Natural killer cell (primary cell): Measurements from ENCODE around the gene GTSE1. TPM values are rescaled to one million over a fixed set of nuclear protein-coding genes. Genes with fewer than 3 reads are reported as not detected.
"Not testable (repeated sequence)": the region's sequence is repeated elsewhere in the genome, so short reads cannot be mapped to it uniquely, and the experiment has no call there.

Experiments used
- ATAC-seq, 3 donors: fragments of 150-1000 bp in 2 of 3; fragments of 200-7000 bp in 1 of 3; cut with Tn5 transposase; 1 replicate in 1 of 3; 2 replicates in 2 of 3; pipeline ENCODE4 v1.10.0; 2021; ENCODE audit warnings: mild to moderate bottlenecking in 2 of 3, moderate library complexity in 2 of 3
- DNase-seq, 2 donors: peaks; one replicate each; pipeline versions ENCODE4 v3.0.0 to v3.0.0-alpha.2; 2013 to 2021; ENCODE audit warnings: mixed read lengths in 1 of 2
- H3K27ac ChIP-seq: one replicate; pipeline ENCODE4 v1.5.1; 2013; ENCODE audit warnings: mild to moderate bottlenecking, low read length
- H3K27me3 ChIP-seq: one replicate; pipeline ENCODE4 v1.6.1; 2013; ENCODE audit warnings: low read length; ENCODE audit not compliant: control insufficient read depth, insufficient read depth
- H3K36me3 ChIP-seq: one replicate; pipeline ENCODE4 v1.6.1; 2013; ENCODE audit warnings: low read length; ENCODE audit not compliant: control insufficient read depth, insufficient read depth
- H3K4me1 ChIP-seq: one replicate; pipeline ENCODE4 v1.6.1; 2013; ENCODE audit warnings: low read length; ENCODE audit not compliant: control insufficient read depth, insufficient read depth
- H3K4me3 ChIP-seq: one replicate; pipeline ENCODE4 v1.5.1; 2013; ENCODE audit warnings: low read length
- H3K9me3 ChIP-seq: one replicate; pipeline ENCODE4 v1.6.1; 2013; ENCODE audit warnings: low read length; ENCODE audit not compliant: control insufficient read depth, insufficient read depth
- H3K27ac Mint-ChIP-seq, 2 donors: one replicate each; pipeline ENCODE4 v1.8.0; 2022; ENCODE audit warnings: mild to moderate bottlenecking in 2 of 2, mixed read lengths in 2 of 2, moderate library complexity in 1 of 2
- H3K27me3 Mint-ChIP-seq, 2 donors: one replicate each; pipeline ENCODE4 v1.8.0; 2022; ENCODE audit warnings: low read depth in 2 of 2, mixed read lengths in 2 of 2
- H3K36me3 Mint-ChIP-seq: one replicate; pipeline ENCODE4 v1.8.0; 2022; ENCODE audit warnings: mixed read lengths
- H3K4me1 Mint-ChIP-seq, 2 donors: one replicate each; pipeline ENCODE4 v1.8.0; 2022; ENCODE audit warnings: mixed read lengths in 2 of 2
- H3K4me3 Mint-ChIP-seq: one replicate; pipeline ENCODE4 v1.8.0; 2022; ENCODE audit warnings: mild to moderate bottlenecking, moderate library complexity, mixed read lengths
- H3K9me3 Mint-ChIP-seq, 2 donors: one replicate each; pipeline ENCODE4 v1.8.0; 2022; ENCODE audit warnings: mixed read lengths in 2 of 2
- WGBS: methylation state at CpG from one replicate; pipeline ENCODE4 v1.1.7; 2013; ENCODE audit warnings: missing lambda C conversion rate; ENCODE audit not compliant: insufficient coverage; 5-methylcytosine and 5-hydroxymethylcytosine counted together
- intact Hi-C: fragments of 100-400 bp; cut with micrococcal nuclease; formaldehyde crosslinking; loops from one replicate; pipeline ENCODE4 v1.14.2; 2022
- total RNA-seq, 4 donors: library from RNA; stranded (reverse); fragments of 120-200 nt in 1 of 4; gene quantifications; one replicate each; pipeline versions ENCODE4 v1.2.3 to v1.2.4, GENCODE V29; 2013 to 2022
- TF ChIP-seq, protein P1 (sequence below): fragments of 200-600 bp; IDR thresholded peaks from one replicate; pipeline ENCODE4 v1.8.0; 2022; ENCODE audit warnings: antibody characterized with exemption

Gene GTSE1
- total RNA-seq, 3 donors from 2014 or later (not counting 1 experiment from before 2014, with no cell fraction given), result 2.7 to 4.0 (median 2.9) TPM

DNA sequence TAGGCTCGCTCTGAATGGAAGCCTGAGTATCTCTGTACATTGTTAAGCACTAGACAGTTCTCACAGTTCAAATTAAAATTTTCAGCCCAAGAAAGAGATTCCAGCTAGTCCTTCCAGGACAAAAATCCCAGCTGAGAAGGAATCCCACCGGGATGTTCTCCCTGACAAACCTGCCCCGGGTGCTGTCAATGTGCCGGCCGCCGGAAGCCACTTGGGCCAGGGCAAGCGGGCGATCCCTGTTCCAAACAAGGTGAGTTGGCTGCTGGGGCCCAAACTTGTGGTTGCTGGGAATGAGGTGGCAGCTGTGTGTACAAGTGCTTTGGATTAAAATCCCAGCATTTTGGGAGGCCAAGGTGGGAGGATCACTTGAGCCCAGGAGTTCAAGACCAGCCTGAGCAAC is 15.4 kb downstream of the GTSE1 start:
- intact Hi-C loops, result no loop called here

DNA sequence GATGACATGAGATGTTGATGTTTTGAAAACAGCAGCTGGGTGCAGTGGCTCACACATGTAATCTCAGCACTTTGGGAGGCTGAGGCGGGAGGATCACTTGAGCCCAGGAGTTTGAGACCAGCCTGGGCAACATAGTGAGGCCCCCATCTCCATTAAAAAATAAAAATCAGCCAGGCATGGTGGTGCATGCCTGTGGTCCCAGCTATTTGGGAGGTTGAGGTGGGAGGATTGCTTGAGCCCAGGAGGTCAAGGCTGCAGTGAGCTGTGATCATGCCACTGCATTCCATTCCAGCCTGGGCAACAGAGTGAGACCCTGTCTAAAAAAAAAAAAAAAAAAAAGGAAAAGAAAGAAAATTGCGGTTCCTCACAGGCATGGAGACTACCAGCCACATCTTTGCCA is 16.2 kb downstream of the GTSE1 start:
- H3K27me3 Mint-ChIP-seq, H3K4me3 ChIP-seq, H3K27ac Mint-ChIP-seq, H3K9me3 ChIP-seq, H3K4me1 ChIP-seq, H3K27ac ChIP-seq, ATAC-seq, H3K4me3 Mint-ChIP-seq, H3K36me3 Mint-ChIP-seq, DNase-seq, H3K27me3 ChIP-seq, H3K36me3 ChIP-seq, intact Hi-C loops, H3K4me1 Mint-ChIP-seq, H3K9me3 Mint-ChIP-seq: not testable (repeated sequence)
- 100% methylated on average over 2 of the region's 2 CpGs for WGBS

More for the DNA sequence above, 15.4 kb downstream of the GTSE1 start:
- Histone ChIP-seq H3K27me3 (no peaks in the 10 kb centered on the region), H3K4me1 (peaks cover 2% of the 10 kb centered on the region), H3K27ac (no peak overlapping the region), H3K4me3 (no peak overlapping the region), H3K9me3 (no peaks in the 10 kb centered on the region), H3K36me3 (no peaks in the 10 kb centered on the region)
- TF ChIP-seq, protein P1, sequence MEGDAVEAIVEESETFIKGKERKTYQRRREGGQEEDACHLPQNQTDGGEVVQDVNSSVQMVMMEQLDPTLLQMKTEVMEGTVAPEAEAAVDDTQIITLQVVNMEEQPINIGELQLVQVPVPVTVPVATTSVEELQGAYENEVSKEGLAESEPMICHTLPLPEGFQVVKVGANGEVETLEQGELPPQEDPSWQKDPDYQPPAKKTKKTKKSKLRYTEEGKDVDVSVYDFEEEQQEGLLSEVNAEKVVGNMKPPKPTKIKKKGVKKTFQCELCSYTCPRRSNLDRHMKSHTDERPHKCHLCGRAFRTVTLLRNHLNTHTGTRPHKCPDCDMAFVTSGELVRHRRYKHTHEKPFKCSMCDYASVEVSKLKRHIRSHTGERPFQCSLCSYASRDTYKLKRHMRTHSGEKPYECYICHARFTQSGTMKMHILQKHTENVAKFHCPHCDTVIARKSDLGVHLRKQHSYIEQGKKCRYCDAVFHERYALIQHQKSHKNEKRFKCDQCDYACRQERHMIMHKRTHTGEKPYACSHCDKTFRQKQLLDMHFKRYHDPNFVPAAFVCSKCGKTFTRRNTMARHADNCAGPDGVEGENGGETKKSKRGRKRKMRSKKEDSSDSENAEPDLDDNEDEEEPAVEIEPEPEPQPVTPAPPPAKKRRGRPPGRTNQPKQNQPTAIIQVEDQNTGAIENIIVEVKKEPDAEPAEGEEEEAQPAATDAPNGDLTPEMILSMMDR, result no peak
- H3K27ac Mint-ChIP-seq, result no peak overlapping the region
- no peaks in the 10 kb centered on the region for H3K36me3 Mint-ChIP-seq
- DNase-seq (no peak), ATAC-seq (no peak)
- H3K4me3 Mint-ChIP-seq, result no peak overlapping the region
- H3K4me1 Mint-ChIP-seq, result no peaks in the 10 kb centered on the region
- 98% methylated on average over 8 of the region's 8 CpGs for whole genome bisulfite sequencing
- H3K27me3 Mint-ChIP-seq, result no peaks in the 10 kb centered on the region
- H3K9me3 Mint-ChIP-seq, result no peaks in the 10 kb centered on the region

DNA sequence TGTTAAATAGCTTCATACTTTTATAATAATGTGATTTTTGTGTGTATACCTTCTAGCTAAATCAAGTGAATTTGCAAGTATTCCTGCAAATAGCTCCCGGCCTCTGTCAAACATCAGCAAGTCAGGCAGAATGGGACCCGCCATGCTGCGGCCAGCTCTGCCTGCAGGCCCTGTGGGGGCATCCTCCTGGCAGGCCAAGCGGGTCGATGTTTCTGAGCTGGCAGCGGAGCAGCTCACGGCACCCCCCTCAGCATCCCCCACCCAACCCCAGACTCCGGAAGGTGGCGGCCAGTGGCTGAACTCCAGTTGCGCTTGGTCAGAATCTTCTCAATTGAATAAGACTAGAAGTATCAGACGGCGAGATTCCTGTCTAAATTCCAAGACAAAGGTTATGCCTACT is 19.3 kb downstream of the GTSE1 start:
- ATAC-seq (no peak), DNase-seq (no peak)
- H3K27me3 Mint-ChIP-seq, result no peaks in the 10 kb centered on the region
- 98% methylated on average over 10 of the region's 12 CpGs for WGBS
- H3K4me1 ChIP-seq, result peaks cover 2% of the 10 kb centered on the region
- H3K27ac Mint-ChIP-seq, result no peak overlapping the region
- H3K36me3 Mint-ChIP-seq, result no peaks in the 10 kb centered on the region
- no peaks in the 10 kb centered on the region for H3K9me3 ChIP-seq
- H3K36me3 ChIP-seq, result no peaks in the 10 kb centered on the region
- no peaks in the 10 kb centered on the region for H3K27me3 ChIP-seq
- H3K27ac ChIP-seq, result no peak overlapping the region
- no peak overlapping the region for H3K4me3 ChIP-seq
- intact Hi-C loops, result no loop called here
- TF ChIP-seq, protein P1, result no peak
- H3K4me1 Mint-ChIP-seq, result peaks cover 0 to 5% of the 10 kb centered on the region in 2 donors
- no peak overlapping the region for H3K4me3 Mint-ChIP-seq
- no peaks in the 10 kb centered on the region for H3K9me3 Mint-ChIP-seq

DNA sequence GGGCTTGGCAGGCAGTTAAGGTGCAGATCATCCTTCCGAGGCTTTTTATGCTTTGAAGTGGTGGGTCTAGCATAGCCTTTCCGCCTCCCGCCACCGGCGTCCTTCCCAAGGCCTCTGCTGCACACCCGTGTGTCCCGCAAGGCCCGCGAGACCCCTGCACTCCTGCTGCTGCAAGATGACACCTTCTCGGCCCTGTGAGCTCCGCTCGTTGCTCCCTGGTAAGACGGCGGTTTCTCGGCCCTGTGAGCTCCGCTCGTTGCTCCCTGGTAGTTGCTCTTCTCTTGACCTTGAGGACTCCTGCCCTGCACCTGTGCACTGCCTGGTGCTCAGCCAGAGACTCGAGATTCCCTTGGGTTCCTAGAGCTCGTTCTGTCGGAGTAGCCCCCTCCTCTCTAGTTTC is 21.0 kb downstream of the GTSE1 start:
- Histone ChIP-seq H3K9me3 (no peaks in the 10 kb centered on the region), H3K4me3 (no peak overlapping the region), H3K27ac (no peak overlapping the region), H3K36me3 (no peaks in the 10 kb centered on the region), H3K27me3 (no peaks in the 10 kb centered on the region), H3K4me1 (peaks cover 2% of the 10 kb centered on the region)
- Mint-ChIP-seq H3K9me3 (no peaks in the 10 kb centered on the region), H3K27ac (no peak overlapping the region), H3K4me1 (peaks cover 0 to 5% of the 10 kb centered on the region in 2 donors), H3K36me3 (no peaks in the 10 kb centered on the region), H3K27me3 (no peaks in the 10 kb centered on the region), H3K4me3 (no peak overlapping the region)
- intact Hi-C loops, result no loop called here
- TF ChIP-seq, protein P1, result no peak
- WGBS, result 97% methylated on average over 20 of the region's 20 CpGs
- DNase-seq (no peak), ATAC-seq (no peak)
